Body of pancreas (tissue), 4 donors: Measurements from ENCODE around the gene COG8.

Experiments
- CTCF ChIP-seq, 7 experiments: fragments of 450-650 bp in 4 of 7; fragments of 200-600 bp in 3 of 7; sonication (generic) in 3 of 7; IDR thresholded peaks; one replicate each; pipeline ENCODE4 v1.5.1; 2016 to 2019; ENCODE audit warnings: antibody characterized with exemption in 7 of 7
- POLR2A ChIP-seq, 3 donors: fragments of 450-650 bp; IDR thresholded peaks; one replicate each; pipeline ENCODE4 v1.6.1; 2016; ENCODE audit warnings: antibody characterized with exemption in 3 of 3, mild to moderate bottlenecking in 2 of 3

DNA sequence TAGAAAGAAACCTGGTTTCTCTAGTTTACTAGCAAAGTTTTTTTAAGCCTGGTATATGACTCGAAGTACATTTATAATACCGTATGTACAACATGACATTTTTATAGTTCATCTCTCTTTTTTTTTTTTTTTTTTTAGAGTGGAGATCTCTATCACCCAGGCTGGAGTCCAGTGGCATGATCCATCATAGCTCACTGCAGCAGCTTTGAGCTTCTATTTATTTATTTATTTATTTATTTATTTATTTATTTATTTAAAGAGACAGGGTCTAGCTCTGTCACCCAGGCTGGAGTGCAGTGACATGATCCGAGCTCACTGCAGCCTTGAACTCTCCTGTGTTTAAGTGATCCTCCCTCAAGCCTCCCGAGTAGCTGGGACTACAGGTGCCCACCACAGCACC lies 54.1 kb downstream of the COG8 start:
- TF ChIP-seq CTCF (IDR thresholded peaks at IDR 0.05) (no peak), POLR2A (IDR thresholded peaks at IDR 0.05) (no peak)
